Hepatocyte (in vitro differentiated cells): ENCODE data around the gene TRMT10A.

Source experiments
- EZH2phosphoT487 ChIP-seq: fragments of 200-600 bp; sonication (generic); IDR thresholded peaks from one replicate; pipeline ENCODE4 v1.6.1; 2018; ENCODE audit warnings: antibody characterized with exemption, mild to moderate bottlenecking, low read depth, moderate library complexity; ENCODE audit not compliant: unreplicated experiment, severe bottlenecking
- TF ChIP-seq, protein P1 (sequence below): fragments of 200-600 bp; sonication (generic); IDR thresholded peaks from 2 replicates; pipeline ENCODE4 v1.5.1; 2016; ENCODE audit warnings: antibody characterized with exemption, mild to moderate bottlenecking; ENCODE audit not compliant: poor library complexity

- TF ChIP-seq, protein P1, sequence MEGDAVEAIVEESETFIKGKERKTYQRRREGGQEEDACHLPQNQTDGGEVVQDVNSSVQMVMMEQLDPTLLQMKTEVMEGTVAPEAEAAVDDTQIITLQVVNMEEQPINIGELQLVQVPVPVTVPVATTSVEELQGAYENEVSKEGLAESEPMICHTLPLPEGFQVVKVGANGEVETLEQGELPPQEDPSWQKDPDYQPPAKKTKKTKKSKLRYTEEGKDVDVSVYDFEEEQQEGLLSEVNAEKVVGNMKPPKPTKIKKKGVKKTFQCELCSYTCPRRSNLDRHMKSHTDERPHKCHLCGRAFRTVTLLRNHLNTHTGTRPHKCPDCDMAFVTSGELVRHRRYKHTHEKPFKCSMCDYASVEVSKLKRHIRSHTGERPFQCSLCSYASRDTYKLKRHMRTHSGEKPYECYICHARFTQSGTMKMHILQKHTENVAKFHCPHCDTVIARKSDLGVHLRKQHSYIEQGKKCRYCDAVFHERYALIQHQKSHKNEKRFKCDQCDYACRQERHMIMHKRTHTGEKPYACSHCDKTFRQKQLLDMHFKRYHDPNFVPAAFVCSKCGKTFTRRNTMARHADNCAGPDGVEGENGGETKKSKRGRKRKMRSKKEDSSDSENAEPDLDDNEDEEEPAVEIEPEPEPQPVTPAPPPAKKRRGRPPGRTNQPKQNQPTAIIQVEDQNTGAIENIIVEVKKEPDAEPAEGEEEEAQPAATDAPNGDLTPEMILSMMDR, result no peak
- no peak for TF ChIP-seq EZH2phosphoT487
Observed at GRCh38 chr4:99518601-99519295, 45.1 kb downstream of the TRMT10A start.
